ENCODE data around the gene H2BK1. TPM values are rescaled to one million over a fixed set of nuclear protein-coding genes. Genes with fewer than 3 reads are reported as not detected.

Gene H2BK1
- total and polyA plus RNA-seq, 9 donors: not detected

GRCh38 chr7:151215396-151215795 is 5.1 kb upstream of the H2BK1 start:
- Histone ChIP-seq H3K36me3 (ENCODE audit: control insufficient read depth, insufficient read depth, low read length) (peaks cover 68% of the 10 kb centered on the region), H3K4me1 (ENCODE audit: control insufficient read depth, insufficient read depth, low read length) (no peaks in the 10 kb centered on the region)
- 100% methylated on average over 4 of the region's 5 CpGs for WGBS (ENCODE audit: insufficient coverage)

GRCh38 chr7:151213826-151214225 is 3.5 kb upstream of the H2BK1 start:
- no peaks in the 10 kb centered on the region for H3K9me3 ChIP-seq (replicated peaks; ENCODE audit: control insufficient read depth, low read depth, low read length)
- no peak overlapping the region for H3K27ac ChIP-seq (ENCODE audit: low read length)
- H3K4me1 ChIP-seq (ENCODE audit: control insufficient read depth, insufficient read depth, low read length): no peaks in the 10 kb centered on the region
- no peak overlapping the region for H3K4me3 ChIP-seq (ENCODE audit: low read length)
- no peaks in the 10 kb centered on the region for H3K27me3 ChIP-seq (ENCODE audit: control insufficient read depth, insufficient read depth, low read length)
- no peak for DNase-seq
- peaks cover 60% of the 10 kb centered on the region for H3K36me3 ChIP-seq (ENCODE audit: control insufficient read depth, insufficient read depth, low read length)
- WGBS (ENCODE audit: insufficient coverage): 86% methylated on average over 3 of the region's 3 CpGs

More at GRCh38 chr7:151215396-151215795, 5.1 kb upstream of the H2BK1 start:
- DNase-seq: no peak
- Histone ChIP-seq H3K4me3 (ENCODE audit: low read length) (no peak overlapping the region), H3K9me3 (replicated peaks; ENCODE audit: control insufficient read depth, low read depth, low read length) (no peaks in the 10 kb centered on the region), H3K27me3 (ENCODE audit: control insufficient read depth, insufficient read depth, low read length) (no peaks in the 10 kb centered on the region), H3K27ac (ENCODE audit: low read length) (no peak overlapping the region)

- 86% methylated on average over 5 of the region's 5 CpGs for WGBS (ENCODE audit: insufficient coverage)
- H3K36me3 ChIP-seq (ENCODE audit: control insufficient read depth, insufficient read depth, low read length): peaks cover 48% of the 10 kb centered on the region
Observed at GRCh38 chr7:151212626-151213025, 2.3 kb upstream of the H2BK1 start.

GRCh38 chr7:151211155-151211772 is 976 bp upstream of the H2BK1 start:
- Histone ChIP-seq H3K9me3 (replicated peaks; ENCODE audit: control insufficient read depth, low read depth, low read length) (no peaks in the 10 kb centered on the region), H3K27ac (ENCODE audit: low read length) (no peak overlapping the region), H3K4me3 (ENCODE audit: low read length) (no peak overlapping the region), H3K27me3 (ENCODE audit: control insufficient read depth, insufficient read depth, low read length) (peaks cover 10% of the 10 kb centered on the region), H3K4me1 (ENCODE audit: control insufficient read depth, insufficient read depth, low read length) (no peaks in the 10 kb centered on the region), H3K36me3 (ENCODE audit: control insufficient read depth, insufficient read depth, low read length) (peaks cover 41% of the 10 kb centered on the region)
- 89% methylated on average over 1 of the region's 3 CpGs for WGBS (ENCODE audit: insufficient coverage)
- no peak for DNase-seq

More at GRCh38 chr7:151212626-151213025, 2.3 kb upstream of the H2BK1 start:
- no peak overlapping the region for H3K27ac ChIP-seq (ENCODE audit: low read length)
- no peaks in the 10 kb centered on the region for H3K9me3 ChIP-seq (replicated peaks; ENCODE audit: control insufficient read depth, low read depth, low read length)
- no peak for DNase-seq
- peaks cover 3% of the 10 kb centered on the region for H3K27me3 ChIP-seq (ENCODE audit: control insufficient read depth, insufficient read depth, low read length)
- H3K4me1 ChIP-seq (ENCODE audit: control insufficient read depth, insufficient read depth, low read length): no peaks in the 10 kb centered on the region
- H3K4me3 ChIP-seq (ENCODE audit: low read length): no peak overlapping the region

- H3K9me3 ChIP-seq (replicated peaks; ENCODE audit: control insufficient read depth, low read depth, low read length): no peaks in the 10 kb centered on the region
- no peak overlapping the region for H3K4me3 ChIP-seq (ENCODE audit: low read length)
- H3K36me3 ChIP-seq (ENCODE audit: control insufficient read depth, insufficient read depth, low read length): peaks cover 26% of the 10 kb centered on the region
- no peak for DNase-seq
- peaks cover 3% of the 10 kb centered on the region for H3K4me1 ChIP-seq (ENCODE audit: control insufficient read depth, insufficient read depth, low read length)
- WGBS (ENCODE audit: insufficient coverage): 94% methylated on average over 6 of the region's 6 CpGs
- peaks cover 23% of the 10 kb centered on the region for H3K27me3 ChIP-seq (ENCODE audit: control insufficient read depth, insufficient read depth, low read length)
- H3K27ac ChIP-seq (ENCODE audit: low read length): no peak overlapping the region
Observed at GRCh38 chr7:151209588-151209987, 700 bp downstream of the H2BK1 start.

- H3K4me1 ChIP-seq (ENCODE audit: control insufficient read depth, insufficient read depth, low read length): peaks cover 3% of the 10 kb centered on the region
- H3K27ac ChIP-seq (ENCODE audit: low read length): no peak overlapping the region
- no peaks in the 10 kb centered on the region for H3K9me3 ChIP-seq (replicated peaks; ENCODE audit: control insufficient read depth, low read depth, low read length)
- DNase-seq: no peak
- no peak overlapping the region for H3K4me3 ChIP-seq (ENCODE audit: low read length)
- WGBS (ENCODE audit: insufficient coverage): 87% methylated on average over 3 of the region's 9 CpGs
- peaks cover 14% of the 10 kb centered on the region for H3K36me3 ChIP-seq (ENCODE audit: control insufficient read depth, insufficient read depth, low read length)
- peaks cover 35% of the 10 kb centered on the region for H3K27me3 ChIP-seq (ENCODE audit: control insufficient read depth, insufficient read depth, low read length)
Observed at GRCh38 chr7:151208253-151208862, 1.9 kb downstream of the H2BK1 start.

GRCh38 chr7:151207804-151208203 is 2.5 kb downstream of the H2BK1 start:
- no peak for DNase-seq
- Histone ChIP-seq H3K4me3 (ENCODE audit: low read length) (no peak overlapping the region), H3K36me3 (ENCODE audit: control insufficient read depth, insufficient read depth, low read length) (peaks cover 8% of the 10 kb centered on the region), H3K27me3 (ENCODE audit: control insufficient read depth, insufficient read depth, low read length) (peaks cover 41% of the 10 kb centered on the region), H3K27ac (ENCODE audit: low read length) (no peak overlapping the region), H3K4me1 (ENCODE audit: control insufficient read depth, insufficient read depth, low read length) (peaks cover 3% of the 10 kb centered on the region), H3K9me3 (replicated peaks; ENCODE audit: control insufficient read depth, low read depth, low read length) (no peaks in the 10 kb centered on the region)
- WGBS (ENCODE audit: insufficient coverage): 69% methylated on average over 12 of the region's 12 CpGs

- H3K4me3 ChIP-seq (ENCODE audit: low read length): no peak overlapping the region
- peaks cover 44% of the 10 kb centered on the region for H3K27me3 ChIP-seq (ENCODE audit: control insufficient read depth, insufficient read depth, low read length)
- no peak for DNase-seq
- 45% methylated on average over 7 of the region's 9 CpGs for whole genome bisulfite sequencing (ENCODE audit: insufficient coverage)
- H3K4me1 ChIP-seq (ENCODE audit: control insufficient read depth, insufficient read depth, low read length): peaks cover 3% of the 10 kb centered on the region
- no peak overlapping the region for H3K27ac ChIP-seq (ENCODE audit: low read length)
- H3K36me3 ChIP-seq (ENCODE audit: control insufficient read depth, insufficient read depth, low read length): peaks cover 3% of the 10 kb centered on the region
- no peaks in the 10 kb centered on the region for H3K9me3 ChIP-seq (replicated peaks; ENCODE audit: control insufficient read depth, low read depth, low read length)
Observed at GRCh38 chr7:151207315-151207714, 3.0 kb downstream of the H2BK1 start.

GRCh38 chr7:151206914-151207313 is 3.4 kb downstream of the H2BK1 start:
- 46% methylated on average over 5 of the region's 9 CpGs for WGBS (ENCODE audit: insufficient coverage)
- peaks cover 44% of the 10 kb centered on the region for H3K27me3 ChIP-seq (ENCODE audit: control insufficient read depth, insufficient read depth, low read length)
- H3K36me3 ChIP-seq (ENCODE audit: control insufficient read depth, insufficient read depth, low read length): no peaks in the 10 kb centered on the region
- H3K27ac ChIP-seq (ENCODE audit: low read length): no peak overlapping the region
- no peak for DNase-seq
- H3K4me3 ChIP-seq (ENCODE audit: low read length): no peak overlapping the region
- H3K4me1 ChIP-seq (ENCODE audit: control insufficient read depth, insufficient read depth, low read length): peaks cover 3% of the 10 kb centered on the region
- no peaks in the 10 kb centered on the region for H3K9me3 ChIP-seq (replicated peaks; ENCODE audit: control insufficient read depth, low read depth, low read length)

GRCh38 chr7:151205730-151206129 is 4.6 kb downstream of the H2BK1 start:
- H3K4me3 ChIP-seq (ENCODE audit: low read length): no peak overlapping the region
- DNase-seq: no peak
- H3K36me3 ChIP-seq (ENCODE audit: control insufficient read depth, insufficient read depth, low read length): no peaks in the 10 kb centered on the region
- no CpG with 5 or more reads among the region's 6 CpGs for WGBS (ENCODE audit: insufficient coverage)
- H3K9me3 ChIP-seq (replicated peaks; ENCODE audit: control insufficient read depth, low read depth, low read length): no peaks in the 10 kb centered on the region
- H3K27me3 ChIP-seq (ENCODE audit: control insufficient read depth, insufficient read depth, low read length): peaks cover 44% of the 10 kb centered on the region
- no peak overlapping the region for H3K27ac ChIP-seq (ENCODE audit: low read length)
- peaks cover 3% of the 10 kb centered on the region for H3K4me1 ChIP-seq (ENCODE audit: control insufficient read depth, insufficient read depth, low read length)
